H9 (cell line): ENCODE data around the gene HEATR3. TPM values are rescaled to one million over a fixed set of nuclear protein-coding genes. Genes with fewer than 3 reads are reported as not detected.

Source experiments
- DNase-seq: peaks from one replicate; pipeline ENCODE4 v3.0.0-alpha.2; 2017
- H2AFZ ChIP-seq: one replicate; pipeline ENCODE4 v1.6.1; 2013; ENCODE audit warnings: mild to moderate bottlenecking, low read length, control low read depth, moderate library complexity
- H2AK5ac ChIP-seq: 2 replicates; pipeline ENCODE4 v1.6.1; 2013; ENCODE audit warnings: low read length, control low read depth, mixed read lengths; ENCODE audit not compliant: insufficient read length
- H2BK120ac ChIP-seq: one replicate; pipeline ENCODE4 v1.6.1; 2013; ENCODE audit warnings: low read depth, mild to moderate bottlenecking, low read length, control low read depth, inconsistent platforms; ENCODE audit not compliant: poor library complexity, severe bottlenecking
- H2BK12ac ChIP-seq: 2 replicates; pipeline ENCODE4 v1.6.1; 2013; ENCODE audit warnings: low read length, control low read depth, mixed read lengths, low read depth; ENCODE audit not compliant: insufficient read length
- H2BK15ac ChIP-seq: 2 replicates; pipeline ENCODE4 v1.6.1; 2013; ENCODE audit warnings: low read depth, low read length, control low read depth
- H2BK20ac ChIP-seq: one replicate; pipeline ENCODE4 v1.6.1; 2013; ENCODE audit warnings: low read depth, mild to moderate bottlenecking, low read length, control low read depth, inconsistent platforms; ENCODE audit not compliant: poor library complexity, severe bottlenecking
- H2BK5ac ChIP-seq: 2 replicates; pipeline ENCODE4 v1.6.1; 2013; ENCODE audit warnings: low read length, control low read depth, mixed read lengths; ENCODE audit not compliant: insufficient read length
- H3K14ac ChIP-seq: 2 replicates; pipeline ENCODE4 v1.6.1; 2013; ENCODE audit warnings: low read length, control low read depth; ENCODE audit not compliant: insufficient read depth
- H3K18ac ChIP-seq: 2 replicates; pipeline ENCODE4 v1.6.1; 2013; ENCODE audit warnings: low read depth, mild to moderate bottlenecking, mixed read lengths, low read length, control low read depth; ENCODE audit not compliant: insufficient read length
- H3K23ac ChIP-seq: 2 replicates; pipeline ENCODE4 v1.6.1; 2013; ENCODE audit warnings: low read length, control low read depth, mixed read lengths, low read depth; ENCODE audit not compliant: insufficient read length
- H3K23me2 ChIP-seq: 2 replicates; pipeline ENCODE4 v1.6.1; 2013; ENCODE audit warnings: low read depth, mild to moderate bottlenecking, mixed read lengths, low read length, control low read depth; ENCODE audit not compliant: insufficient read length, poor library complexity, severe bottlenecking
- H3K27ac ChIP-seq: 2 replicates; pipeline ENCODE4 v1.5.1; 2013; ENCODE audit warnings: low read length, control low read depth, mixed read lengths, low read depth; ENCODE audit not compliant: insufficient read length
- H3K27me3 ChIP-seq: 2 replicates; pipeline ENCODE4 v1.6.1; 2013; ENCODE audit warnings: low read length, control low read depth, inconsistent platforms; ENCODE audit not compliant: insufficient read depth
- H3K4ac ChIP-seq: 2 replicates; pipeline ENCODE4 v1.6.1; 2013; ENCODE audit warnings: low read depth, mild to moderate bottlenecking, control low read depth, inconsistent platforms, low read length, moderate library complexity
- H3K4me1 ChIP-seq: 2 replicates; pipeline ENCODE4 v1.6.1; 2013; ENCODE audit warnings: low read length, control low read depth, inconsistent platforms; ENCODE audit not compliant: insufficient read depth
- H3K4me2 ChIP-seq: 2 replicates; pipeline ENCODE4 v1.6.1; 2013; ENCODE audit warnings: low read length, control low read depth, mixed read lengths; ENCODE audit not compliant: insufficient read length, insufficient read depth
- H3K56ac ChIP-seq: 2 replicates; pipeline ENCODE4 v1.6.1; 2013; ENCODE audit warnings: low read depth, mild to moderate bottlenecking, mixed read lengths, low read length, control low read depth; ENCODE audit not compliant: insufficient read length
- H3K79me1 ChIP-seq: 2 replicates; pipeline ENCODE4 v1.6.1; 2013; ENCODE audit warnings: low read depth, mild to moderate bottlenecking, moderate library complexity, low read length, control low read depth, inconsistent platforms; ENCODE audit not compliant: insufficient read depth, poor library complexity, severe bottlenecking
- H3K79me2 ChIP-seq: 2 replicates; pipeline ENCODE4 v1.6.1; 2013; ENCODE audit warnings: low read length, control low read depth, inconsistent platforms; ENCODE audit not compliant: insufficient read depth
- H3K9ac ChIP-seq: 2 replicates; pipeline ENCODE4 v1.6.1; 2013; ENCODE audit warnings: low read length, control low read depth, mixed read lengths; ENCODE audit not compliant: insufficient read length; ENCODE audit errors: extremely low read depth
- H3K9me3 ChIP-seq: one replicate; pipeline ENCODE4 v1.6.1; 2013; ENCODE audit warnings: low read depth, low read length, inconsistent platforms; ENCODE audit not compliant: control insufficient read depth
- H3T11ph ChIP-seq: one replicate; pipeline ENCODE4 v1.6.1; 2013; ENCODE audit warnings: mild to moderate bottlenecking, low read length, control low read depth, inconsistent platforms
- H4K20me1 ChIP-seq: one replicate; pipeline ENCODE4 v1.6.1; 2013; ENCODE audit not compliant: control insufficient read depth, insufficient read length, insufficient read depth
- H4K5ac ChIP-seq: 2 replicates; pipeline ENCODE4 v1.6.1; 2013; ENCODE audit warnings: low read depth, mild to moderate bottlenecking, mixed read lengths, low read length, control low read depth; ENCODE audit not compliant: insufficient read length
- H4K8ac ChIP-seq: replicated peaks from 2 replicates; pipeline ENCODE4 v1.6.1; 2013; ENCODE audit warnings: low read length, control low read depth, mixed read lengths, low read depth; ENCODE audit not compliant: insufficient read length
- H4K91ac ChIP-seq: 2 replicates; pipeline ENCODE4 v1.6.1; 2013; ENCODE audit warnings: low read depth, mild to moderate bottlenecking, moderate library complexity, mixed read lengths, low read length, control low read depth; ENCODE audit not compliant: insufficient read length
- H3K27ac Mint-ChIP-seq, 3 experiments: 2 replicates in 2 of 3; 3 replicates in 1 of 3; pipeline ENCODE4 v1.8.0; 2020 to 2021; ENCODE audit warnings: mixed read lengths in 3 of 3, mild to moderate bottlenecking in 1 of 3, moderate library complexity in 1 of 3
- H3K27me3 Mint-ChIP-seq: 2 replicates; pipeline ENCODE4 v1.8.0; 2021; ENCODE audit warnings: low read depth, mild to moderate bottlenecking, moderate library complexity, mixed read lengths
- H3K36me3 Mint-ChIP-seq, 3 experiments: 2 replicates in 2 of 3; 3 replicates in 1 of 3; pipeline ENCODE4 v1.8.0; 2020 to 2021; ENCODE audit warnings: low read depth in 3 of 3, mixed read lengths in 3 of 3; ENCODE audit not compliant: insufficient read depth in 1 of 3
- H3K4me1 Mint-ChIP-seq, 2 experiments: 2 replicates each; pipeline ENCODE4 v1.8.0; 2020; ENCODE audit warnings: mixed read lengths in 2 of 2
- H3K4me3 Mint-ChIP-seq, 2 experiments: 2 replicates in 1 of 2; 3 replicates in 1 of 2; pipeline ENCODE4 v1.8.0; 2020 to 2021; ENCODE audit warnings: mild to moderate bottlenecking in 2 of 2, mixed read lengths in 2 of 2, moderate library complexity in 1 of 2
- H3K9me3 Mint-ChIP-seq, 2 experiments: 2 replicates in 1 of 2; 3 replicates in 1 of 2; pipeline ENCODE4 v1.8.0; 2020; ENCODE audit warnings: mild to moderate bottlenecking in 2 of 2, mixed read lengths in 2 of 2, moderate library complexity in 1 of 2
- WGBS: extraction: QIAGEN DNeasy Blood & Tissue Kit; methylation state at CpG from one replicate; pipeline ENCODE4 v1.1.7; 2013; ENCODE audit warnings: missing lambda C conversion rate, low lambda C conversion rate, mixed read lengths; ENCODE audit not compliant: insufficient read length; ENCODE audit errors: extremely low coverage; 5-methylcytosine and 5-hydroxymethylcytosine counted together
- total RNA-seq: library from RNA; stranded (reverse); gene quantifications from 2 replicates; pipeline ENCODE4 v1.2.1, GENCODE V29; 2021
- TF ChIP-seq, protein P1 (sequence below): fragments of 200-600 bp; sonication (generic); conservative IDR thresholded peaks from 3 replicates; pipeline ENCODE4 v1.8.0; 2021; ENCODE audit warnings: antibody characterized with exemption, mild to moderate bottlenecking

The HEATR3 gene
- total RNA-seq, 1 experiment from 2014 or later, result 26.5 TPM

DNA sequence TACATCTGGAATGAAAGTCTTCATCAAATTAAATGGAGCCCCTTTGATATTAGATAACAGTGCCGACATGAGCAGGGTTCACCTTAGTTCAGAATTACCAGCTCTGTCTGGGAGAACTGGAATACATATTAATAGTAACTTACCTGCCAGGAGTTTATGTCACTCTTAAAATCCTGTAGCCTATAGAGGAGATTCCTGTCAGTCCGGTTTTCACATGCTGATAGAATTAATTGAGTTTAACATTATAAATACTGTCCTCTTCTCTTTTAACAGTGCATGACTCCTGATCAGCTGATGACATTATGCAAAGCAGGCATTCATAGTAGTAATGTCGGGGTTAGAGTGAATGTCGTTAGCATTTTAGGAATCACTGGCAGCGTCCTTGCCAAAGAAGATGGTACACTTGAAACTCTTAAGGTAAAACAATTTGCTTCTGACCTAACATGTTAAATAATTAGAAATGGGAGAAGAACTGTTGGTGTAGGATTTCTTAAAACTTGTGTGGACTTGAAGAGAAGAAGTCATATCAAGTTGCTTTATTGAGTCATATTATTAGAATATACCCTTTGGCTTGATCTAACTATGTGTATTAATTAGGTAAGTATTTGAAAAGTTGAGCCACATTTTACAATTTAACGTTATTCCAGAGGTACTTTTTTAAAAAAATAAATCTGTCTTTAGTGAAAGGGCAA is 34.3 kb downstream of the HEATR3 start:
- H2BK12ac ChIP-seq, result no peak overlapping the region

More for the DNA sequence above, 34.3 kb downstream of the HEATR3 start:
- Histone ChIP-seq H3K27me3 (no peaks in the 10 kb centered on the region), H4K20me1 (no peaks in the 10 kb centered on the region), H3K56ac (no peak overlapping the region), H3T11ph (no peak overlapping the region), H3K23ac (no peak overlapping the region), H3K4me1 (no peaks in the 10 kb centered on the region), H4K8ac (no peak overlapping the region), H2AFZ (no peak overlapping the region), H3K4me2 (no peak overlapping the region), H3K9ac (no peak overlapping the region), H3K27ac (no peak overlapping the region), H2BK5ac (no peak overlapping the region), H2AK5ac (no peak overlapping the region), H3K14ac (no peak overlapping the region), H2BK20ac (no peak overlapping the region), H3K79me1 (no peaks in the 10 kb centered on the region), H3K23me2 (no peaks in the 10 kb centered on the region), H4K5ac (no peak overlapping the region), H4K91ac (no peak overlapping the region), H3K9me3 (no peaks in the 10 kb centered on the region), H3K79me2 (no peaks in the 10 kb centered on the region), H3K18ac (no peak overlapping the region), H2BK15ac (no peak overlapping the region), H3K4ac (no peak overlapping the region), H2BK120ac (no peak overlapping the region)
- Mint-ChIP-seq H3K9me3 (no peaks in the 10 kb centered on the region), H3K4me1 (no peaks in the 10 kb centered on the region), H3K27me3 (no peaks in the 10 kb centered on the region), H3K27ac (no peak overlapping the region), H3K4me3 (no peak overlapping the region), H3K36me3 (peaks cover 17 to 53% (median 36%) of the 10 kb centered on the region in 3 experiments; a peak in 6 of 7 replicates)
- TF ChIP-seq, protein P1, sequence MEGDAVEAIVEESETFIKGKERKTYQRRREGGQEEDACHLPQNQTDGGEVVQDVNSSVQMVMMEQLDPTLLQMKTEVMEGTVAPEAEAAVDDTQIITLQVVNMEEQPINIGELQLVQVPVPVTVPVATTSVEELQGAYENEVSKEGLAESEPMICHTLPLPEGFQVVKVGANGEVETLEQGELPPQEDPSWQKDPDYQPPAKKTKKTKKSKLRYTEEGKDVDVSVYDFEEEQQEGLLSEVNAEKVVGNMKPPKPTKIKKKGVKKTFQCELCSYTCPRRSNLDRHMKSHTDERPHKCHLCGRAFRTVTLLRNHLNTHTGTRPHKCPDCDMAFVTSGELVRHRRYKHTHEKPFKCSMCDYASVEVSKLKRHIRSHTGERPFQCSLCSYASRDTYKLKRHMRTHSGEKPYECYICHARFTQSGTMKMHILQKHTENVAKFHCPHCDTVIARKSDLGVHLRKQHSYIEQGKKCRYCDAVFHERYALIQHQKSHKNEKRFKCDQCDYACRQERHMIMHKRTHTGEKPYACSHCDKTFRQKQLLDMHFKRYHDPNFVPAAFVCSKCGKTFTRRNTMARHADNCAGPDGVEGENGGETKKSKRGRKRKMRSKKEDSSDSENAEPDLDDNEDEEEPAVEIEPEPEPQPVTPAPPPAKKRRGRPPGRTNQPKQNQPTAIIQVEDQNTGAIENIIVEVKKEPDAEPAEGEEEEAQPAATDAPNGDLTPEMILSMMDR, result no peak
- no peak for DNase-seq
- no CpG with 5 or more reads among the region's 6 CpGs for WGBS
